Liver (tissue), 3 donors: ENCODE data around the gene TNK2.

Experiments used
- CTCF ChIP-seq: fragments of 150-350 bp; IDR thresholded peaks from 2 replicates; pipeline ENCODE4 v1.5.1; 2017; ENCODE audit warnings: improper control_type of control experiment, low read depth, low read length; ENCODE audit not compliant: missing input control
- EGR1 ChIP-seq, 2 donors: IDR thresholded peaks; 2 replicates each; pipeline ENCODE4 v1.6.1; 2016 to 2018; ENCODE audit warnings: antibody characterized with exemption in 2 of 2, low read depth in 2 of 2
- FOXA1 ChIP-seq: IDR thresholded peaks from 2 replicates; pipeline ENCODE4 v1.6.1; 2016; ENCODE audit warnings: antibody characterized with exemption
- HNF4G ChIP-seq: IDR thresholded peaks from 2 replicates; pipeline ENCODE4 v1.6.1; 2016; ENCODE audit warnings: antibody characterized with exemption
- JUND ChIP-seq, 2 donors: IDR thresholded peaks; 2 replicates each; pipeline ENCODE4 v1.6.1; 2016; ENCODE audit warnings: antibody characterized with exemption in 2 of 2
- MAX ChIP-seq: IDR thresholded peaks from 2 replicates; pipeline ENCODE4 v1.6.1; 2016; ENCODE audit warnings: antibody characterized with exemption
- RAD21 ChIP-seq, 2 donors: IDR thresholded peaks; 2 replicates each; pipeline ENCODE4 v1.6.1; 2016; ENCODE audit warnings: antibody characterized with exemption in 2 of 2, mild to moderate bottlenecking in 2 of 2
- REST ChIP-seq: IDR thresholded peaks from 2 replicates; pipeline ENCODE4 v1.6.1; 2016; ENCODE audit warnings: antibody characterized with exemption, mild to moderate bottlenecking
- RXRA ChIP-seq, 2 donors: IDR thresholded peaks; 2 replicates each; pipeline ENCODE4 v1.6.1; 2017 to 2018; ENCODE audit warnings: antibody characterized with exemption in 2 of 2, mild to moderate bottlenecking in 1 of 2
- SP1 ChIP-seq: IDR thresholded peaks from 2 replicates; pipeline ENCODE4 v1.6.1; 2018; ENCODE audit warnings: antibody characterized with exemption, mild to moderate bottlenecking
- TAF1 ChIP-seq: conservative IDR thresholded peaks from 2 replicates; pipeline ENCODE4 v1.6.1; 2016; ENCODE audit warnings: antibody characterized with exemption, mild to moderate bottlenecking
- YY1 ChIP-seq: IDR thresholded peaks from 2 replicates; pipeline ENCODE4 v1.6.1; 2016; ENCODE audit warnings: antibody characterized with exemption, mild to moderate bottlenecking
- donor health status: healthy.
- donor health status: healthy.

GRCh38 chr3:195921334-195921791 lies 13.0 kb upstream of the TNK2 start:
- TF ChIP-seq CTCF (no peak), JUND (IDR thresholded peaks at IDR 0.05) (no peak), EGR1 (IDR thresholded peaks at IDR 0.05; ENCODE audit: low read depth in 2 of 2) (no peak), MAX (no peak), RAD21 (IDR thresholded peaks at IDR 0.05) (no peak), FOXA1 (no peak), REST (no peak), SP1 (no peak), HNF4G (no peak), RXRA (IDR thresholded peaks at IDR 0.05) (no peak), YY1 (no peak), TAF1 (no peak)
